ENCODE data around the gene FARP1.

FARP1 gene

DNA sequence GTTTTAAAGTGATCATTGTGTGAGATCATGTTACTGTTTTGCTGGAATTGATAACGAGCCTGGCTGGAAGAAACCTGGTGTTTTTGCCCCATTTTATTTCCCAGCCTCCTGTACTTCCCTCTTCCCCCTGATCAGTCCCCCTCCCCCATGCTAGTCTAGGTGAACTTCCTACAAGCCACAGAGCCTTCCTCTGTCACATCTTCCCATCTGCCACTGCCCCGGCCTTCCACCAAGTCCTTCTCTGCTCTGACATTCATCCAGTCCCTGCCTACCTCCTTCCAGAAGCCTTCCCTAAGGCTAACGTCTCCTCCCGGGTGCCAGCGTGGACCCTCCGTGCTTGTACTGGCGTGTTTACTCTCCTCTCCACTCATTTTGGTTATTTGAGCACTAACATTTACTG, 14.3 kb downstream of the FARP1 start:
- TF ChIP-seq, protein P1, sequence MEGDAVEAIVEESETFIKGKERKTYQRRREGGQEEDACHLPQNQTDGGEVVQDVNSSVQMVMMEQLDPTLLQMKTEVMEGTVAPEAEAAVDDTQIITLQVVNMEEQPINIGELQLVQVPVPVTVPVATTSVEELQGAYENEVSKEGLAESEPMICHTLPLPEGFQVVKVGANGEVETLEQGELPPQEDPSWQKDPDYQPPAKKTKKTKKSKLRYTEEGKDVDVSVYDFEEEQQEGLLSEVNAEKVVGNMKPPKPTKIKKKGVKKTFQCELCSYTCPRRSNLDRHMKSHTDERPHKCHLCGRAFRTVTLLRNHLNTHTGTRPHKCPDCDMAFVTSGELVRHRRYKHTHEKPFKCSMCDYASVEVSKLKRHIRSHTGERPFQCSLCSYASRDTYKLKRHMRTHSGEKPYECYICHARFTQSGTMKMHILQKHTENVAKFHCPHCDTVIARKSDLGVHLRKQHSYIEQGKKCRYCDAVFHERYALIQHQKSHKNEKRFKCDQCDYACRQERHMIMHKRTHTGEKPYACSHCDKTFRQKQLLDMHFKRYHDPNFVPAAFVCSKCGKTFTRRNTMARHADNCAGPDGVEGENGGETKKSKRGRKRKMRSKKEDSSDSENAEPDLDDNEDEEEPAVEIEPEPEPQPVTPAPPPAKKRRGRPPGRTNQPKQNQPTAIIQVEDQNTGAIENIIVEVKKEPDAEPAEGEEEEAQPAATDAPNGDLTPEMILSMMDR (IDR thresholded peaks at IDR 0.05; ENCODE audit: low read depth, low read length): no peak
- no peak overlapping the region for H3K4me3 ChIP-seq (replicated peaks in 1 of 2; ENCODE audit: low read depth in 2 of 2, low read length in 2 of 2)

DNA sequence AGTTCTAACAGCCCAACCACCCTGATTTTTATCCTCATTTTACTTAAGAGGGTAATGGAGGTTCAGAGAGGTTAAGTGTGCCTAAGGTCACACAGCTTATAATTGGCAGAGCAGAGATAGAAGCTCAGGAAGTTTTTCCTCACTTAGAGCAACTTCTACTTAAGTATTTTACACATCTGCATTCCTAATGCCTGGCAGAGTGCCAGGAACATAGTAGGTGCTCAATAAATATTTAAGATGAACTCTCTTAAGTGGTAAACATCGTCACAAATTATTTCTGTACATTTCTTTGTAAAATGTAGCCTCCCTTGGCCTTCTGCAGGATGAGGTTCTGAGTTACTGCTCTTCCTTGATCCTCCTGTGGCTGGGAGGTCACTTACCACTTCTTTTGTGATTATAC, 14.7 kb downstream of the FARP1 start:
- TF ChIP-seq, protein P1 (IDR thresholded peaks at IDR 0.05; ENCODE audit: low read depth, low read length): no peak
- DNase-seq (ENCODE audit: low read depth in 2 of 2): no peak

More for the DNA sequence above, 14.3 kb downstream of the FARP1 start:
- no peak for DNase-seq (ENCODE audit: low read depth in 2 of 2)

DNA sequence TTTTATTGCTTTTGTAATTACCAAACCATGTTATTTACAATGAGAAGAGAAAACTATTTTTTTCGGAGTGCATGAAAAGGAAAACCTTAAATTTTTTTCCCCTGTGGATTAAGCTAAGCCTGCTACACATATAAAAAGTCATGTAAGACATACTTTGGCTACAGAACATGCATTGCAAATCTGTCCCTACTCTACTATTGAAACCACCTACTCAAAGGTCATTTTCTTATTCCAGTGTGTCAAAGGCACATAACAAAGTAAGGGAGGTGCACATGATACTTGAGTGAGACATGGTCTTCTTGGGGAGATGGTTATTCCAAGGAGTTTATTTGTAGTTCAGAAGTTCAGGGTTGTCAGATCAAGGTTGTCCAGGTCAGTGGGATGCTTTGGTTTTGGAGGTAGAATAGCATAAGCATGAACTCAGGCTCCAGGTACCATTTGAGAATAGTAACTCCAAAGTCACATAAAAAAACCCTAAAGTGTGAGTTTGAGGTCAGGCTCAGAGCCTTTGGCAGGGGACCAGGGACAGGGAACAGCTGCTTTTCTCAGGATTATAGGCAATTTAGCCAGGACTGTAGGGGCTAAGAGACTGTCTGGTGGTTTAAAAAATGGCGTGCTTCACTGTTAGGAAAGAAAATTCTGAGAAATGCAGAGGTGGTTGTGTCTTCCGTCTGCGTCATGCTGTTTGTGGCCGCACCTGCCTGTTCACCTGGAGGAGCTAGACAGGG, 15.4 kb downstream of the FARP1 start:
- no peak for DNase-seq (ENCODE audit: low read depth in 2 of 2)
- no peak overlapping the region for H3K4me3 ChIP-seq (replicated peaks in 1 of 2; ENCODE audit: low read depth in 2 of 2, low read length in 2 of 2)
- TF ChIP-seq, protein P1 (IDR thresholded peaks at IDR 0.05; ENCODE audit: low read depth, low read length): no peak

More for the DNA sequence above, 14.7 kb downstream of the FARP1 start:
- H3K4me3 ChIP-seq (replicated peaks in 1 of 2; ENCODE audit: low read depth in 2 of 2, low read length in 2 of 2): no peak overlapping the region

DNA sequence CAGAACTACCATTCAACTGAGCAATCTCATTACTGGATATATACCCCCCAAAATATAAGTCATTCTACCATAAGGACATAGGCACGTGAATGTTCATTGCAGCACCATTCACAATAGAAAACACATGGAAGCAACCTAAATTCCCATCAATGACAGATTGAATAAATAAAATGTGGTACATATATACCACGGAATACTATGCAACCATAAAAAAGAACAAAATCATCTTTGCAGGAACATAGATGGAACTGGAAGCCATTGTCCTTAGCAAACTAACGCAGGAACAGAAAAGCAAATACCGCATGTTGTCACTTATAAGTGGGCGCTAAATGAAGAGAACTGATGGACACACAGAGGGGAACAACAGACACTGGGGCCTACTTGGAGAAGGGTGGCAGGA, 20.0 kb downstream of the FARP1 start:
- TF ChIP-seq, protein P1 (IDR thresholded peaks at IDR 0.05; ENCODE audit: low read depth, low read length): no peak
- H3K4me3 ChIP-seq (replicated peaks in 1 of 2; ENCODE audit: low read depth in 2 of 2, low read length in 2 of 2): no peak overlapping the region
- DNase-seq (ENCODE audit: low read depth in 2 of 2): no peak

DNA sequence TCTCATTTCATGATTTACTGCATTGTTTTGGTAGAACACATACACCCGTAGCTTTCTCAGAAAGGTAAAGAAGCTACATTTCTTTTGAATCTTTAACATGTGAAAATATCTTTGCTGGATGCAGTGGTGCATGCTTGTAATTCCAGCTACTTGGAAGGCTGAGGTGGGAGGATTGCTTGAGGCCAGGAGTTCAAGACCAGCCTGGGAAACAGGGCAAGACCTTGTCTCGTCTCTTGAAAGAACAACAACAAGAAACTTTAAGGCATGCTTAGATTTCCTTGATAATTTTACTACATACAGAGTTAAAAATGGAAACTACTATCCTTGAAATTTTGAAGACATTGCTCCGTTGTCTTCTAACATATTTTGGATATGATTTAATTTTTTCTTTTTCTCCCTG, 26.4 kb downstream of the FARP1 start:
- no peak overlapping the region for H3K4me3 ChIP-seq (replicated peaks in 1 of 2; ENCODE audit: low read depth in 2 of 2, low read length in 2 of 2)
- TF ChIP-seq, protein P1 (IDR thresholded peaks at IDR 0.05; ENCODE audit: low read depth, low read length): no peak
- DNase-seq (ENCODE audit: low read depth in 2 of 2): no peak

DNA sequence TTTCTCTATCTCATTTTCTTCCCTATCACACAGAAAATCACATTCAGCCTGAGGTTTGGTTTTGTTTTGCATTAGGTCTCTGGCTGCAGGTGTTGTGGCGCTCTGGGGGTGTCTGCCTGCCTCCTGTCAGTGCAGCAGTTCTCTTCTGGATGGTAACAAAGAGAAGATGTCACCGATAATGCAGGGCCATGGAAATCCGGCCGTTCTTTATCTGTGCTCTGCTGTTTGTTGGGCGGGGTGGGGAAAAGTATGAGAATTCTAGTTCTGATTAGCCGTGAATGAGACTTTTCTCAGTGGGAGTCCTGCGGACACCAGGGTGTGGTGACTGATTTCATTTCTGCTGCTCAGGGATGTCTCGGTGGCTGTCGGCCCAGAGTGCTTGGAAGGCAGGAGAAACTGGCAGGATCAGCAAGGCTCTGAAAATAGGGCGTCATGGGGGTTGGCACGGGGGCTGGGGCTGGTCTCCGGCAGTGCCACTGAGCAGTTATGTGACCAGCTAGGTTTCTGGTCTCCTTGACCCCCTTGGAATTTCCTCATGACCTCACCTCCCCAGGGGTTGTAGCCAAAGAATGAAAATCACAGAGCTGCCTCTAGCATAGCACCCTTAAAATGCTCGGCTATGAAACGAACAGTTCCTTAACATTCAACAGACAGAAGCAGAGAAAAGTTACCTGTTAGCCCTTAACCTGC, 29.2 kb downstream of the FARP1 start:
- TF ChIP-seq, protein P1 (IDR thresholded peaks at IDR 0.05; ENCODE audit: low read depth, low read length): no peak
- peak overlapping the region in 1 of 2 donors; percentile 12 for H3K4me3 ChIP-seq (replicated peaks in 1 of 2; ENCODE audit: low read depth in 2 of 2, low read length in 2 of 2)
- peak; percentile 47 to 60 for DNase-seq (ENCODE audit: low read depth in 2 of 2)
